Measurements from ENCODE around the gene PRKAR2A.
A peak's percentile ranks its signal among the peaks of the same experiment; 100 is the strongest.

Gene PRKAR2A

DNA sequence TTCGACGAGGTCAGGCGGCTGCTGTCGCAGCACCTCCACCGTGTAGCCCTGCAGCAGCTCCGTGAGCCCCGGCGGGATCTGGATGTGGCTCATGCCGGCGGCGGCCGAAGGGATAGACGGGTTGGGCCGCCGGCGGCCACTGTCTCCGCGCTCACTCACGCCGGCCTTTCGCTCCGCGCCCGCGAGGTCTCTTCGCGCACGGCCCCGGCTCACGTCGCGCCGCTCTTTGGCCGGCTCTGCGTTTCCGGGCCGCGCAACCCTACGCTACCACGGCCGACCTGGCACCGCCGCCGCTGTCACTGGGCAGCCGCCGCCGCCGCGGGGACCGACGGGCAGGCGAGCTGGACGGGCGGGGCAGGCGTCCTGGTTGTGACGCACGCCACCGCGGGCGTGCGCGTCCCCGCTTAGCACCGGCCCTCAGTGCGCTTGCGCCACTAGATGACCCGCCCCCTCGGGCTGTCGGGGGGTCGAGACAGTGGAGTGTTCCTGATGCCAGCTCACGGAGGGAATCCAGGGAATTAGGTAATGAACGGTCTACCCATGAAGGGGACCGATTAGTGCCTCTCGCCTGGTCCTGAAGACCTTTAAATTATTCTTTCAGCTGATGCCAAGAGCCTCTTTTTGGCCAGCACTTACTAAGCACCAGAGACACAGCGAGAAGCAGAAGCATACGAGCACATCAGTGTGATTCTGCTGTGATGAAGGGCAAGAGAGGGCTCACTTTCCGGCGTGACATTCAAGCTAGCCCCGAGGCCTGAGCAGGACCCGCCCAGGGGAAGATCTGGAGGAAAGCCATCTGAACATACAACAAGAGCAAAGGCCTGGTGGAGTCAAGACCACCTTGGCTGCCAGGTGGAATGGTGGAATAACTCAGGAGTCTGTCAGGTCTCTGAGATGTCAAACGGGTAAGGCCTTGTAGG lies at the start of gene PRKAR2A:
Gene PRKAR2A (minus strand): TSS at position 371 of the 920 bp plus-strand sequence. CDS start 278 bp downstream, at position 93.
- peak within 1 kb of the TSS; percentile 85 for H3K27ac ChIP-seq
- peaks cover 16% of the 10 kb centered on the region for H3K79me2 ChIP-seq
- H3K4me2 ChIP-seq (ENCODE audit: low read length), result peak within 1 kb of the TSS; percentile 96
- H3K27me3 ChIP-seq (ENCODE audit: control insufficient read depth, insufficient read depth, low read length), result no peaks in the 10 kb centered on the region
- H3K9ac ChIP-seq, result peak within 1 kb of the TSS; percentile 4
- H3K36me3 ChIP-seq (ENCODE audit: control insufficient read depth, insufficient read depth, low read length), result no peaks in the 10 kb centered on the region
- H3K4me1 ChIP-seq, result peaks cover 24% of the 10 kb centered on the region
- peak within 1 kb of the TSS; percentile 83 for H3K4me3 ChIP-seq (ENCODE audit: low read depth, low read length)
- peak within 1 kb of the TSS; percentile 87 for H2AFZ ChIP-seq
- TF ChIP-seq, protein P1, sequence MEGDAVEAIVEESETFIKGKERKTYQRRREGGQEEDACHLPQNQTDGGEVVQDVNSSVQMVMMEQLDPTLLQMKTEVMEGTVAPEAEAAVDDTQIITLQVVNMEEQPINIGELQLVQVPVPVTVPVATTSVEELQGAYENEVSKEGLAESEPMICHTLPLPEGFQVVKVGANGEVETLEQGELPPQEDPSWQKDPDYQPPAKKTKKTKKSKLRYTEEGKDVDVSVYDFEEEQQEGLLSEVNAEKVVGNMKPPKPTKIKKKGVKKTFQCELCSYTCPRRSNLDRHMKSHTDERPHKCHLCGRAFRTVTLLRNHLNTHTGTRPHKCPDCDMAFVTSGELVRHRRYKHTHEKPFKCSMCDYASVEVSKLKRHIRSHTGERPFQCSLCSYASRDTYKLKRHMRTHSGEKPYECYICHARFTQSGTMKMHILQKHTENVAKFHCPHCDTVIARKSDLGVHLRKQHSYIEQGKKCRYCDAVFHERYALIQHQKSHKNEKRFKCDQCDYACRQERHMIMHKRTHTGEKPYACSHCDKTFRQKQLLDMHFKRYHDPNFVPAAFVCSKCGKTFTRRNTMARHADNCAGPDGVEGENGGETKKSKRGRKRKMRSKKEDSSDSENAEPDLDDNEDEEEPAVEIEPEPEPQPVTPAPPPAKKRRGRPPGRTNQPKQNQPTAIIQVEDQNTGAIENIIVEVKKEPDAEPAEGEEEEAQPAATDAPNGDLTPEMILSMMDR (IDR thresholded peaks at IDR 0.05), result no peak
- no peaks in the 10 kb centered on the region for H3K9me3 ChIP-seq (ENCODE audit: control insufficient read depth, low read length)

DNA sequence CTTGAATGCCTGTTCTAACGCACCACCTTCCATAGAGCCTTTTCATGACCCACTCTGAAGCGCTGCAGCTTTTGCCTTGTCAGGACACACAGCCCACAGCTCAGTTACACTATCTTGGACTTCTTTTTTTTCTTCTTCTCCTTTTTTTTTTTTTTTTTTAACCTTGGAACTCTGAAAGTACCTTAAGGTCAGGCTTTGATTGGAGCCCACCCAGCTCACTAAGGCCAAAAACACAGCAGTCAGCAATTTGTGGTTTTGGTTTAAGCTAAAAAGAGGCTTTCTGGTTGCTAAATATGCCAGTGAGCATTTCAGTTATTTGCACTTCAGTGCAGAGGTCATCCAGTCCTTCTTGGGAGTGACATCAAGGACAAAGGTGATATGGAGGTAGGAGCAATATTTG lies 49.3 kb upstream of the PRKAR2A start:
- H3K9me3 ChIP-seq (ENCODE audit: control insufficient read depth, low read length), result no peaks in the 10 kb centered on the region
- H3K27ac ChIP-seq, result peak overlapping the region; percentile 35
- no peak overlapping the region for H3K4me3 ChIP-seq (ENCODE audit: low read depth, low read length)
- peaks cover 12% of the 10 kb centered on the region for H3K4me1 ChIP-seq
- TF ChIP-seq, protein P1 (IDR thresholded peaks at IDR 0.05), result no peak
- H2AFZ ChIP-seq, result no peak overlapping the region
- H3K27me3 ChIP-seq (ENCODE audit: control insufficient read depth, insufficient read depth, low read length), result no peaks in the 10 kb centered on the region
- H3K4me2 ChIP-seq (ENCODE audit: low read length), result peak overlapping the region; percentile 33
- no peak overlapping the region for H3K9ac ChIP-seq
- peaks cover 12% of the 10 kb centered on the region for H3K79me2 ChIP-seq
- no peaks in the 10 kb centered on the region for H3K36me3 ChIP-seq (ENCODE audit: control insufficient read depth, insufficient read depth, low read length)

DNA sequence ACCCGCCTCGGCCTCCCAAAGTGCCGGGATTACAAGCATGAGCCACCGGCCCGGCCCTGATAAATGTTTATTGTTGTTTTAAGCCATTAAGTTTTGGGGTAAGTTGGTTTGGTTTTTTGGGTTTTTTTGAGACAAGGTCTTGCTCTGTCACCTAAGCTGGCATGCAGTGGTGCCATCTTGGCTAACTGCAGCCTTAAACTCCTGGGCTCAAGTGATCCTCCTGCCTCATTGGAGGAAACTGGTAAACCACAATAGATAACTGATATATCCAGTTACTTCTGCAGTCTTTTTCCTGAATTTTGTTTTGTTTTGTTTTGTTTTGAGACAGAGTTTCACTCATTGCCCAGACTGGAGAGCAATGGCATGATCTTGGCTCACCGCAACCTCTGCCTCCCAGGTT lies 46.8 kb upstream of the PRKAR2A start:
- TF ChIP-seq, protein P1 (IDR thresholded peaks at IDR 0.05), result no peak
- Histone ChIP-seq H3K27ac (no peak overlapping the region), H3K9ac (no peak overlapping the region), H3K27me3 (ENCODE audit: control insufficient read depth, insufficient read depth, low read length) (no peaks in the 10 kb centered on the region), H3K36me3 (ENCODE audit: control insufficient read depth, insufficient read depth, low read length) (no peaks in the 10 kb centered on the region), H3K79me2 (peaks cover 20% of the 10 kb centered on the region), H3K9me3 (ENCODE audit: control insufficient read depth, low read length) (no peaks in the 10 kb centered on the region), H2AFZ (no peak overlapping the region), H3K4me2 (ENCODE audit: low read length) (no peak overlapping the region), H3K4me1 (peaks cover 12% of the 10 kb centered on the region), H3K4me3 (ENCODE audit: low read depth, low read length) (no peak overlapping the region)

DNA sequence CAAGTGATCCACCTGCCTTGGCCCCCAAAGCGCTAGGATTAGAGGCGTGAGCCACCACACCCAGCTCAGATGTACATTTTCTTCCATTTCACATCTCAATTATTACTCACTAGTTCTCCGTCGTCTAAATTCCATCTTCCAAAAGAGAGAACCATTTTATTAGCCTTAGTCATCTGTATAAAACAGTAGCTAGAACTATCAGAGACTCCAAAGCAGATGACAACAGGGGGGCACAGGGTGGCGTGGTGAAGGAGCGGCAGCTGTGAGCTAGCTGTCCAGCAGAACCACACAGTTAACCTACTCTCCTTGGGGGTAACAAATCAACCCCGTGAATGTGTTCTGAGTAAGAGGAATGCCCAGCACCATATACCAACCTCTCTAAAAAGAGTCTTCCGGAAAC lies 43.9 kb upstream of the PRKAR2A start:
- no peaks in the 10 kb centered on the region for H3K9me3 ChIP-seq (ENCODE audit: control insufficient read depth, low read length)

More for the DNA sequence above, 43.9 kb upstream of the PRKAR2A start:
- Histone ChIP-seq H3K4me3 (ENCODE audit: low read depth, low read length) (no peak overlapping the region), H3K4me1 (peaks cover under 1% of the 10 kb centered on the region), H3K27ac (no peak overlapping the region), H3K79me2 (peaks cover 28% of the 10 kb centered on the region), H2AFZ (no peak overlapping the region), H3K27me3 (ENCODE audit: control insufficient read depth, insufficient read depth, low read length) (no peaks in the 10 kb centered on the region), H3K9ac (no peak overlapping the region), H3K36me3 (ENCODE audit: control insufficient read depth, insufficient read depth, low read length) (no peaks in the 10 kb centered on the region), H3K4me2 (ENCODE audit: low read length) (no peak overlapping the region)
- TF ChIP-seq, protein P1 (IDR thresholded peaks at IDR 0.05), result no peak

All from parathyroid adenoma (tissue), 2 donors.